ENCODE results near the gene TSPO2. TPM values are rescaled to one million over a fixed set of nuclear protein-coding genes. Genes with fewer than 3 reads are reported as not detected.

The TSPO2 gene
- polyA plus RNA-seq, 1 donor: 0.76 TPM

DNA sequence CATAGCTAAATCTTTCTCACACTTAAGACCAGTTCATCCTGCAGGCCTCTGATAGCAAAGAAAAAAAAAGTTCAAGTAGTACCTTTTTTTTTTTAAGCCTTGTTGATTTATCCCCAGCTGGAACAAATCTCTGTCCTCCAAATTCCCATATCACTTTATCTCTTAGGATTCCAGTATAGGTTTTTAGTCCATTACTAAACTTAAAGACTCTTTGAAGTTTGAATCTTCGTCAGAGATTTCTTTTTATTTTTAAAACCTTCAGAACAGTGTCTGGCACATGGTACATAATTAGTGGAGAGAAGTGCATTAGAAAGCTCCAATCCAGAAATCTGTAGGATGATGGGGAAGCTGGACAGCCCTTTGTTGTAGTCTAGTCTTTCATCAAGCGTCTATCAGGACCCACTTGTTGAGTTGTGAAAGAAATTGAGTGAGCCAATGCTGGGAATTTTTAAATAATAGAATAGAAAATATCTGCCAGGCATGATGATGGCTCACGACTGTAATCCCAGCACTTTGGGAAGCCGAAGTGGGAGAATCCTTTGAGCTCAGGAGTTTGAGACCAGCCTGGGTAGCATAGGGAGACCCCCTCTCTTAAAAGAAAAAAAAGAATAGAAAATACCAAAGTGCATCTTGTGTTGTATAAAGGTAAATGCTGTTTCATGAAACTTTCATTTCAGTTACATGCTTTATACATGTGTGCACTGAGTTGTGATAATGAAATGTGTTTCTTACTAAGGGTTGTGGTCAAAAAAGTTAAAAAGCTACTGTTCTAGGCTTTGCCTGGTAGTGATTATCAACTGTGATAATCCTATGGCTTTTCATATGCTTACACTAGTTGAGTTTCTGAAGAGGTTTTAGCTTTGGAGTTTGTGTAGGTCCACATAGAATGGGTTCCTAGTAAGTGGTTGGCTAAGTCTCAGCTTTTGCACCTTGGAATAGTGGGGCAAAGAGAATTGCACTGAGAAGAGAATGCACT, 33.7 kb downstream of the TSPO2 start:
- no peak for DNase-seq

DNA sequence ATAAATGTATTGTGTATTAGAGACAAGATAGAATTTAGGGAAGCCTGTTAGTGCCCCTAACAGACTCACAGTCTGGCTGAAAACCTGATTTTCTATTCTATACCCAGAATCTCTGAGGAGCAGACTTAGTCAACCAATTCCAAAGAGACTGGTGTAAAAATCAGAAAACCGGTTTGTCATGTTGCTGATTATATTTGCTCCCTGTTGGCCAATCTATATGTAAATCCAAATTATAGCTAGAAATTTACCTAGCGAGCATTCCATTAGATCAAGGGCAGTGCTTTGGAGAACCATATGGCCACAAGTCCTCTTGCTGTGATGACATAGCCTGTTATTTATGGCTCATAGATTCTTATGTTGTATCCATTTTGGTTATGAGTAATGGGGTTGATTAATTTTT, 35.3 kb downstream of the TSPO2 start:
- no peak for DNase-seq

DNA sequence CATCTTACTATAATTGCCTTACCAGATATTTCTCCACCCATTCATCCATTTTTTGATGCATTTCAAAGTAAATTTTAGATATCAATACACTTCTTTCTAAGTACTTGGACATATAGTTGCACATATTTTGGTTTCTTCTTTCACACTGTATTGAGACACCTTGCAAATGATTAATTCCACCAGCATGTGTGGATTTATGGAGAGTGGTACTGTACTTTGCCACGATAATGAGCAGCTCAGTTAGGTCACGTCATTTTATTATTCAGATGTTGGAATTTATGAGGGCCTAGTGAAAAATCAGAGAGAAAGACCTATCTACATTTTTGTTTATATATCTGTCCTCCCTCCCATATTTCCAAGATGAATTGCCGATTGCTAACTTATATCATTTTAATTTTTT, 35.8 kb downstream of the TSPO2 start:
- DNase-seq: no peak

DNA sequence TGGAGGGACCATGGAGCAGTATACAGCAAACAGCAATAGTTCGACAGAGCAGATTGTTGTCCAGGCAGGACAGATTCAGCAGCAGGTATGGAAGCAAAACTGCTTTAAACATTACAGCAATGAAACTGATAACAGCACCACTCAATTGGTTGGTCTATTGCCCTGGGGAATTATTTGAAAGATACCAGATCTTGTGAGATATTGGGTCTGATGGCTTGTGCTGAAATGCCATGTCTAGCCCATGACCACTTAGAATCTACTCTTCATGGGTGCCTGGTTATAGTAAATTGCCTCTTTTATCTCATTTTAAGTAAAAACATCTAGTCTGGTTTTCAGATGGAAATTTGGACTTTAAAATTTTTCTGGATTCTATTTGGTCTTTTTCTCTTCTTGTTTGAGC, 36.8 kb downstream of the TSPO2 start:
- no peak for DNase-seq

DNA sequence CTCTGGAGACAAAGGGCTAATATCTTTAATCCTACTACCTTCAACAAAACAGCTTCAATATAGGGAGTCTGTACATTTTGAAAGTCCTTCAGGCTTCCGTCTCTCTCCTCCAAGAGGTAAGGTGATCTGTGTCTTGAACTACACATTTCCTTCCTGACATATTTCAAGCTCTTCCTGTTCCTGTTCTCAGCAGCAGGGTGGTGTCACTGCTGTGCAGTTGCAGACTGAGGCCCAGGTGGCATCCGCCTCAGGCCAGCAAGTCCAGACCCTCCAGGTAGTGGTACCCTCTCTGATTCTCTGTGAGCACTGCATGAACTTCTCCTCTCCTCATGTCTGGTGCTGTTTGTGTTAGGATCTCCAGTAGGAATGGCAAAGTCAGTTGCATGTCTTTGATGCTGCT, 38.4 kb downstream of the TSPO2 start:
- no peak for DNase-seq

DNA sequence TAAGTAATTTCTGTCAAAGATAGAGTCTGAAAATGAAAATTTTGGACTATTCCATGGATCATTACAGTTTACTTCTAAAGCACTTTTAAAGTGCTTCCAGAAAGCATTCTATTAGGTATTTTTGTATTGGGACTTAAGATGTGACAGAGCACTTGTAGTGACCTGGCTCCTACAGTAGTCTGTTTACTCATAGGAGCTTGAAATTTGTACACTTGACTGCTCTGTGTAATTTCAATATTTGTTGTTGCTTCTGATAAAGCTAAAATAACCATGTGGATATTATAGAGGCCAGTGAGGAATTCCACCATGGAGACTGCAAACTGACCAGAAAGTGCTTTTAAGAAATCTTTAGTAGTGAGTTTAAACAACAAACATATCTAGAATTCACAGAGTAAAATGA, 40.8 kb downstream of the TSPO2 start:
- no peak for DNase-seq

DNA sequence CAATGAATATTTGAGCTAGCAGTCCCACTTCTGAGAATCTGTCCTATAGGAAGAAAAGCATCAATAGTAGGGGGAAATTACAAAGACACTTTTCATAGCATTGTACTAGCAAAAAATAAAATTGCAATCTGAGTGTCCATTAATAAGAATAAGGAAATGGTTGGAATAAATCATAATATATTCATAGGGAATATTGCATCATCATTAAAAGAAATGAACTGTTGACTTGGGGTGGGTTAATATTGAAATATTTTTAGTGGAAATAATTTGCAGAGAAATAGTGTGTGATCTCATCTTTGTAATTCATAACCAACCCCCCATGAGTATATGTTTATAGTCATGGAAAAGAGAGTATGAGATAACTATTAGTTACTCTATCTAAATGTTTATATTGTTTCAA, 42.9 kb downstream of the TSPO2 start:
- DNase-seq: no peak

DNA sequence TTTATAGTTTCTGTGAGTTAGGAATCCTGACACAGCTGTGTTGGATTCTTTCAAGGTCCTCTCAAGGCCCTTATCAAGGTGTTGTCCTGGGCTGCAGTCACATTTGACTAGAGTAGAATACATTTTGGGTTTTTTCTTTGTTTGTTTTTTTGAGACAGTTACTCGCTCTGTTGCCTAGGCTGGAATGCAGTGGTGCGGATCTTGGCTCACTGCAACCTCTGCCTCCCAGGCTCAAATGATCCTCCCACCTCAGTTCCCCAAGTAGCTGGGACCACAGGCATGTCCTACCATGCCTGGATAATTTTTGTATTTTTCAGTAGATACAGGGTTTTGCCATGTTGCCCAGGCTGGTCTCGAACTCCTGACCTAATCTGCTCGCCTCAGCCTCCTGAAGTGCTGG, 46.2 kb downstream of the TSPO2 start:
- no peak for DNase-seq

DNA sequence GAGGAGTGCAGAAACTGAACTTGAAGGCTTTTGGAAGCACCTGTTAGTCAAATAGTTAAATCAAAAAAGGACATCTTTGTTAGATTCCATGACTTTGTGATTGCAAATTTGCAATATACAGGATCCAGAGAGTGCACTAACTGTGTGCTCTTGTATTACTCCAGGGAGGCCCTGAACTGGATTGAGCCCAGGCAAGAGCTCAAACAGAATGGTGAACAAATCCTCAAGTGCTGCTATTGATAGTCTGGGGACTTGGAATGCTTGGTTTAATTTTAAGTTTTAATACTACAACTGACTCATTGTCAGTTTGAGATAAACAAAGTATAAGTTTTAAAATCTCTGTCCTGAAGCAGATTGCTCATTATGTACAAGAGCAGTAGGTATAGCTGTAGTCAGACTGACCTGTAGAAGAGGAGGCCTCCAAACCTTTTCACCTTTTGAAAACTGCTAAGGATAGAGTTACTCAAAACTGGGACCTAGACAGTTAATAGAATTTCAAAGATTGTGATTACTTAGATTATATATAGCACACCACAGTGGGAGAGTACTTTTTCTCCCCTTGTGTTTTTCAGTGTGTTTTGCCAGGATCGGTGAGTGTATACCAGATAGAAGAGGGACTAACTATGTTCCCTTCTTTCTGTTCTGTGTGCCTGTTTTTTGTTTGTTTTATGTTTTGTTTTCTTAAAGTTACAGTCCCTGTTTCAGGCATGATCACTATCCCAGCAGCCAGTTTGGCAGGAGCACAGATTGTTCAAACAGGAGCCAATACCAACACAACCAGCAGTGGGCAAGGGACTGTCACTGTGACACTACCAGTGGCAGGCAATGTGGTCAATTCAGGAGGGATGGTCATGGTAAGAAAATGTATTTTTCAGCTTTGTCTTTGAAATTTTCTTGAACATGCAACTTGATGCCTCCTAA, 48.8 kb downstream of the TSPO2 start:
- no peak for DNase-seq

DNA sequence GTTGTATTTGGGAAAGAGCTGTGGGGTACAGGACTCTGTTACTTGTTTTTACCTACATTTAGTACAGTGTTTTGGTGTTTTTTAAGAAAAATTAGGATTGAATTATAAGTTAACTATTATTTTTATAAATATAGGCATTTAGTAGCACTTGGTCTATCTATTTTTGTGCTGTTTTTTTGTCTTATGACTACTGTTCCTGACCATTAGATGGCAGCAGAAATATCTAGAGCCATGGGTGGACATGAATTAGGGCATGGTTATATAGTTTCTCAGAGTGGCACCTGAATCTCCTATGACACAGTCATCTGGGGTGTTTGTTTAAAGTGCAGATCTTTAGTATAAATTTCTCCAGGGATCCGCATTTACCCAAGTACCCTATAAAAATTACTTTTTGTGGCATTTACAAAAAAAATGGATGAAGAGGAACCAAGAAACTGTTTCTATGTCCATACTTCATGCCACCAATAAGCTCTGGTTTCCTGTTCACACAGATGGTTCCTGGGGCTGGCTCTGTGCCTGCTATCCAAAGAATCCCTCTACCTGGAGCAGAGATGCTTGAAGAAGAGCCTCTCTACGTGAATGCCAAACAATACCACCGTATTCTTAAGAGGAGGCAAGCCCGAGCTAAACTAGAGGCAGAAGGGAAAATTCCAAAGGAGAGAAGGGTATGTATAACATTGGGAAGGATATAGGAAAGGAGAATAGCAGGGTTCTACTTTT, 50.3 kb downstream of the TSPO2 start:
- DNase-seq: no peak

DNA sequence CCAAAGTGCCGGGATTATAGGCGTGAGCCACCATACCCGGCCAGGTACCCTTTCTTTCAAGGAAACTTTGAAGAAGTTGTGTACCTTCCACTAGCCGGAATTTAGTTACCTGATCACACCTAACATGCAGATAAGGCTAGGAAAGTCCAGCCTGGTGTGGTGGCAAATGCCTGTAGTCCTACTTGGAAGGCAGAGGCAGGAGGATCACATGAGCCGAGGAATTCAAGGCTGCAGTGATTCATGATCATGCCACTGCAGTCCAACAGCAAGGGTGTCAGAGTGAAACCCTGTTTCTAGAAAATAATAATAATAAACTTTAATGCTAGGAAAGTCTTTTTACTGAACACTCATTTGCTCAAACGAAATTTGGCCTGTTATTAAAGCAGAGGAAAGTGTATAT, 51.5 kb downstream of the TSPO2 start:
- DNase-seq: no peak

Other genes starting within 250 kb of the TSPO2 start
- 8.4 TPM for gene UNC5CL, start 3.2 kb upstream of the TSPO2 start, polyA plus RNA-seq (ENCODE audit: insufficient read length)
- 0.37 TPM for gene APOBEC2, start 10.7 kb downstream of the TSPO2 start, polyA plus RNA-seq (ENCODE audit: insufficient read length)
- 66.1 TPM for gene OARD1, start 29.9 kb downstream of the TSPO2 start, polyA plus RNA-seq (ENCODE audit: insufficient read length)
- 57.4 TPM for gene NFYA, start 30.5 kb downstream of the TSPO2 start, polyA plus RNA-seq (ENCODE audit: insufficient read length)
- gene TREML1, start 111.9 kb downstream of the TSPO2 start, polyA plus RNA-seq (ENCODE audit: insufficient read length): 0.65 TPM
- gene TREM2, start 120.6 kb downstream of the TSPO2 start, polyA plus RNA-seq (ENCODE audit: insufficient read length): 0.53 TPM
- 0.07 TPM for gene TREML2, start 158.7 kb downstream of the TSPO2 start, polyA plus RNA-seq (ENCODE audit: insufficient read length)
- gene TREML4, start 185.9 kb downstream of the TSPO2 start, polyA plus RNA-seq (ENCODE audit: insufficient read length): not detected
- not detected for gene TREM1, start 244.2 kb downstream of the TSPO2 start, polyA plus RNA-seq (ENCODE audit: insufficient read length)

Measured in left kidney (tissue), 2 donors.